H9 (cell line): Measurements from ENCODE around the gene BMP7. TPM values are rescaled to one million over a fixed set of nuclear protein-coding genes. Genes with fewer than 3 reads are reported as not detected.

Source experiments
- DNase-seq: peaks from one replicate; pipeline ENCODE4 v3.0.0-alpha.2; 2017
- H2AFZ ChIP-seq: one replicate; pipeline ENCODE4 v1.6.1; 2013; ENCODE audit warnings: mild to moderate bottlenecking, low read length, control low read depth, moderate library complexity
- H2AK5ac ChIP-seq: 2 replicates; pipeline ENCODE4 v1.6.1; 2013; ENCODE audit warnings: low read length, control low read depth, mixed read lengths; ENCODE audit not compliant: insufficient read length
- H2BK120ac ChIP-seq: one replicate; pipeline ENCODE4 v1.6.1; 2013; ENCODE audit warnings: low read depth, mild to moderate bottlenecking, low read length, control low read depth, inconsistent platforms; ENCODE audit not compliant: poor library complexity, severe bottlenecking
- H2BK12ac ChIP-seq: 2 replicates; pipeline ENCODE4 v1.6.1; 2013; ENCODE audit warnings: low read length, control low read depth, mixed read lengths, low read depth; ENCODE audit not compliant: insufficient read length
- H2BK15ac ChIP-seq: 2 replicates; pipeline ENCODE4 v1.6.1; 2013; ENCODE audit warnings: low read depth, low read length, control low read depth
- H2BK20ac ChIP-seq: one replicate; pipeline ENCODE4 v1.6.1; 2013; ENCODE audit warnings: low read depth, mild to moderate bottlenecking, low read length, control low read depth, inconsistent platforms; ENCODE audit not compliant: poor library complexity, severe bottlenecking
- H2BK5ac ChIP-seq: 2 replicates; pipeline ENCODE4 v1.6.1; 2013; ENCODE audit warnings: low read length, control low read depth, mixed read lengths; ENCODE audit not compliant: insufficient read length
- H3K14ac ChIP-seq: 2 replicates; pipeline ENCODE4 v1.6.1; 2013; ENCODE audit warnings: low read length, control low read depth; ENCODE audit not compliant: insufficient read depth
- H3K18ac ChIP-seq: 2 replicates; pipeline ENCODE4 v1.6.1; 2013; ENCODE audit warnings: low read depth, mild to moderate bottlenecking, mixed read lengths, low read length, control low read depth; ENCODE audit not compliant: insufficient read length
- H3K23ac ChIP-seq: 2 replicates; pipeline ENCODE4 v1.6.1; 2013; ENCODE audit warnings: low read length, control low read depth, mixed read lengths, low read depth; ENCODE audit not compliant: insufficient read length
- H3K23me2 ChIP-seq: 2 replicates; pipeline ENCODE4 v1.6.1; 2013; ENCODE audit warnings: low read depth, mild to moderate bottlenecking, mixed read lengths, low read length, control low read depth; ENCODE audit not compliant: insufficient read length, poor library complexity, severe bottlenecking
- H3K27ac ChIP-seq: 2 replicates; pipeline ENCODE4 v1.5.1; 2013; ENCODE audit warnings: low read length, control low read depth, mixed read lengths, low read depth; ENCODE audit not compliant: insufficient read length
- H3K27me3 ChIP-seq: 2 replicates; pipeline ENCODE4 v1.6.1; 2013; ENCODE audit warnings: low read length, control low read depth, inconsistent platforms; ENCODE audit not compliant: insufficient read depth
- H3K4ac ChIP-seq: 2 replicates; pipeline ENCODE4 v1.6.1; 2013; ENCODE audit warnings: low read depth, mild to moderate bottlenecking, control low read depth, inconsistent platforms, low read length, moderate library complexity
- H3K4me1 ChIP-seq: 2 replicates; pipeline ENCODE4 v1.6.1; 2013; ENCODE audit warnings: low read length, control low read depth, inconsistent platforms; ENCODE audit not compliant: insufficient read depth
- H3K4me2 ChIP-seq: 2 replicates; pipeline ENCODE4 v1.6.1; 2013; ENCODE audit warnings: low read length, control low read depth, mixed read lengths; ENCODE audit not compliant: insufficient read length, insufficient read depth
- H3K56ac ChIP-seq: 2 replicates; pipeline ENCODE4 v1.6.1; 2013; ENCODE audit warnings: low read depth, mild to moderate bottlenecking, mixed read lengths, low read length, control low read depth; ENCODE audit not compliant: insufficient read length
- H3K79me1 ChIP-seq: 2 replicates; pipeline ENCODE4 v1.6.1; 2013; ENCODE audit warnings: low read depth, mild to moderate bottlenecking, moderate library complexity, low read length, control low read depth, inconsistent platforms; ENCODE audit not compliant: insufficient read depth, poor library complexity, severe bottlenecking
- H3K79me2 ChIP-seq: 2 replicates; pipeline ENCODE4 v1.6.1; 2013; ENCODE audit warnings: low read length, control low read depth, inconsistent platforms; ENCODE audit not compliant: insufficient read depth
- H3K9ac ChIP-seq: 2 replicates; pipeline ENCODE4 v1.6.1; 2013; ENCODE audit warnings: low read length, control low read depth, mixed read lengths; ENCODE audit not compliant: insufficient read length; ENCODE audit errors: extremely low read depth
- H3K9me3 ChIP-seq: one replicate; pipeline ENCODE4 v1.6.1; 2013; ENCODE audit warnings: low read depth, low read length, inconsistent platforms; ENCODE audit not compliant: control insufficient read depth
- H3T11ph ChIP-seq: one replicate; pipeline ENCODE4 v1.6.1; 2013; ENCODE audit warnings: mild to moderate bottlenecking, low read length, control low read depth, inconsistent platforms
- H4K20me1 ChIP-seq: one replicate; pipeline ENCODE4 v1.6.1; 2013; ENCODE audit not compliant: control insufficient read depth, insufficient read length, insufficient read depth
- H4K5ac ChIP-seq: 2 replicates; pipeline ENCODE4 v1.6.1; 2013; ENCODE audit warnings: low read depth, mild to moderate bottlenecking, mixed read lengths, low read length, control low read depth; ENCODE audit not compliant: insufficient read length
- H4K8ac ChIP-seq: replicated peaks from 2 replicates; pipeline ENCODE4 v1.6.1; 2013; ENCODE audit warnings: low read length, control low read depth, mixed read lengths, low read depth; ENCODE audit not compliant: insufficient read length
- H4K91ac ChIP-seq: 2 replicates; pipeline ENCODE4 v1.6.1; 2013; ENCODE audit warnings: low read depth, mild to moderate bottlenecking, moderate library complexity, mixed read lengths, low read length, control low read depth; ENCODE audit not compliant: insufficient read length
- H3K27ac Mint-ChIP-seq, 3 experiments: 2 replicates in 2 of 3; 3 replicates in 1 of 3; pipeline ENCODE4 v1.8.0; 2020 to 2021; ENCODE audit warnings: mixed read lengths in 3 of 3, mild to moderate bottlenecking in 1 of 3, moderate library complexity in 1 of 3
- H3K27me3 Mint-ChIP-seq: 2 replicates; pipeline ENCODE4 v1.8.0; 2021; ENCODE audit warnings: low read depth, mild to moderate bottlenecking, moderate library complexity, mixed read lengths
- H3K36me3 Mint-ChIP-seq, 3 experiments: 2 replicates in 2 of 3; 3 replicates in 1 of 3; pipeline ENCODE4 v1.8.0; 2020 to 2021; ENCODE audit warnings: low read depth in 3 of 3, mixed read lengths in 3 of 3; ENCODE audit not compliant: insufficient read depth in 1 of 3
- H3K4me1 Mint-ChIP-seq, 2 experiments: 2 replicates each; pipeline ENCODE4 v1.8.0; 2020; ENCODE audit warnings: mixed read lengths in 2 of 2
- H3K4me3 Mint-ChIP-seq, 2 experiments: 2 replicates in 1 of 2; 3 replicates in 1 of 2; pipeline ENCODE4 v1.8.0; 2020 to 2021; ENCODE audit warnings: mild to moderate bottlenecking in 2 of 2, mixed read lengths in 2 of 2, moderate library complexity in 1 of 2
- H3K9me3 Mint-ChIP-seq, 2 experiments: 2 replicates in 1 of 2; 3 replicates in 1 of 2; pipeline ENCODE4 v1.8.0; 2020; ENCODE audit warnings: mild to moderate bottlenecking in 2 of 2, mixed read lengths in 2 of 2, moderate library complexity in 1 of 2
- CTCF ChIP-seq: fragments of 200-600 bp; sonication (generic); conservative IDR thresholded peaks from 3 replicates; pipeline ENCODE4 v1.8.0; 2021; ENCODE audit warnings: antibody characterized with exemption, mild to moderate bottlenecking
- WGBS: extraction: QIAGEN DNeasy Blood & Tissue Kit; methylation state at CpG from one replicate; pipeline ENCODE4 v1.1.7; 2013; ENCODE audit warnings: missing lambda C conversion rate, low lambda C conversion rate, mixed read lengths; ENCODE audit not compliant: insufficient read length; ENCODE audit errors: extremely low coverage; 5-methylcytosine and 5-hydroxymethylcytosine counted together
- total RNA-seq: library from RNA; stranded (reverse); gene quantifications from 2 replicates; pipeline ENCODE4 v1.2.1, GENCODE V29; 2021

Gene BMP7
- total RNA-seq, 1 experiment from 2014 or later: 17.7 TPM

GRCh38 chr20:57225197-57225733, 41.2 kb downstream of the BMP7 start:
- Histone ChIP-seq H4K20me1 (no peaks in the 10 kb centered on the region), H3K79me2 (no peaks in the 10 kb centered on the region), H2BK20ac (no peak overlapping the region), H4K91ac (no peak overlapping the region), H3K79me1 (no peaks in the 10 kb centered on the region), H3K14ac (no peak overlapping the region), H3K4me1 (peaks cover 3% of the 10 kb centered on the region; the same call in 1 of the 2 replicates), H2BK12ac (no peak overlapping the region), H2BK5ac (no peak overlapping the region), H4K5ac (no peak overlapping the region), H3T11ph (no peak overlapping the region), H2BK15ac (no peak overlapping the region), H3K4me2 (no peak overlapping the region), H3K9ac (no peak overlapping the region), H2BK120ac (no peak overlapping the region), H2AFZ (no peak overlapping the region), H3K27me3 (no peaks in the 10 kb centered on the region), H3K23me2 (no peaks in the 10 kb centered on the region), H2AK5ac (no peak overlapping the region), H4K8ac (no peak overlapping the region), H3K18ac (no peak overlapping the region), H3K27ac (no peak overlapping the region), H3K23ac (no peak overlapping the region), H3K56ac (no peak overlapping the region), H3K4ac (no peak overlapping the region), H3K9me3 (no peaks in the 10 kb centered on the region)
- Mint-ChIP-seq H3K36me3 (peaks cover 0 to 15% (median 7%) of the 10 kb centered on the region in 3 experiments; a peak in 5 of 7 replicates), H3K9me3 (no peaks in the 10 kb centered on the region), H3K4me1 (peaks cover 20 to 27% of the 10 kb centered on the region in 2 experiments), H3K4me3 (no peak overlapping the region), H3K27me3 (peaks cover 30% of the 10 kb centered on the region), H3K27ac (no peak overlapping the region; a peak in 1 of 7 replicates)
- no peak for TF ChIP-seq CTCF
- WGBS: no CpG with 5 or more reads among the region's 4 CpGs
- no peak for DNase-seq
